ENCODE measurements around the gene B3GNT3. TPM values are rescaled to one million over a fixed set of nuclear protein-coding genes. Genes with fewer than 3 reads are reported as not detected.

The B3GNT3 gene
- total RNA-seq, 1 donor from 2014 or later = 0.36 TPM

- H3K27me3 Mint-ChIP-seq (ENCODE audit: low read depth, unreplicated experiment) = peaks cover 31% of the 10 kb centered on the region
- H3K36me3 ChIP-seq (ENCODE audit: insufficient read depth, low read length) = no peaks in the 10 kb centered on the region
- no peak overlapping the region for H3K27ac ChIP-seq (ENCODE audit: low read depth, low read length)
- no peak for DNase-seq (ENCODE audit: low read depth)
- no peak overlapping the region for H3K4me3 Mint-ChIP-seq (ENCODE audit: unreplicated experiment)
- no peak overlapping the region for H3K4me2 ChIP-seq (ENCODE audit: low read length)
- no peak for TF ChIP-seq EZH2 (IDR thresholded peaks at IDR 0.05; ENCODE audit: insufficient read depth, low read length)
- no peak for TF ChIP-seq CTCF (IDR thresholded peaks at IDR 0.05; ENCODE audit: insufficient read depth, low read depth, low read length)
- no peaks in the 10 kb centered on the region for H3K9me3 ChIP-seq (ENCODE audit: insufficient read depth, low read depth, low read length)
- no peaks in the 10 kb centered on the region for H3K4me1 ChIP-seq (ENCODE audit: insufficient read depth, low read length)
- H4K20me1 ChIP-seq (ENCODE audit: insufficient read depth, low read length) = no peaks in the 10 kb centered on the region
- no peaks in the 10 kb centered on the region for H3K36me3 Mint-ChIP-seq (ENCODE audit: low read depth, unreplicated experiment)
- no peak overlapping the region for H3K27ac Mint-ChIP-seq (ENCODE audit: unreplicated experiment)
- no peak for FAIRE-seq
- H3K9ac ChIP-seq (ENCODE audit: low read length) = no peak overlapping the region
- H3K9me3 Mint-ChIP-seq (ENCODE audit: unreplicated experiment) = peaks cover 3% of the 10 kb centered on the region
- no peaks in the 10 kb centered on the region for H3K79me2 ChIP-seq (ENCODE audit: insufficient read depth, low read length)
- no peaks in the 10 kb centered on the region for H3K4me1 Mint-ChIP-seq (ENCODE audit: low read depth, unreplicated experiment)
- H3K27me3 ChIP-seq (ENCODE audit: insufficient read depth, low read length) = no peaks in the 10 kb centered on the region
- H3K4me3 ChIP-seq (ENCODE audit: insufficient read depth, low read depth, low read length) = no peak overlapping the region
- no peak overlapping the region for H2AFZ ChIP-seq (ENCODE audit: low read depth, low read length)
Observed at GRCh38 chr19:17811681-17812080, 16.7 kb downstream of the B3GNT3 start.

- H3K4me2 ChIP-seq (ENCODE audit: low read length) = no peak overlapping the region
- no peak overlapping the region for H3K27ac Mint-ChIP-seq (ENCODE audit: unreplicated experiment)
- TF ChIP-seq EZH2 (IDR thresholded peaks at IDR 0.05; ENCODE audit: insufficient read depth, low read length) (no peak), CTCF (IDR thresholded peaks at IDR 0.05; ENCODE audit: insufficient read depth, low read depth, low read length) (no peak)
- no peaks in the 10 kb centered on the region for H3K79me2 ChIP-seq (ENCODE audit: insufficient read depth, low read length)
- FAIRE-seq (no peak), DNase-seq (ENCODE audit: low read depth) (no peak)
- no peaks in the 10 kb centered on the region for H3K9me3 ChIP-seq (ENCODE audit: insufficient read depth, low read depth, low read length)
- H3K4me1 Mint-ChIP-seq (ENCODE audit: low read depth, unreplicated experiment) = no peaks in the 10 kb centered on the region
- no peak overlapping the region for H3K4me3 Mint-ChIP-seq (ENCODE audit: unreplicated experiment)
- no peak overlapping the region for H2AFZ ChIP-seq (ENCODE audit: low read depth, low read length)
- H3K9ac ChIP-seq (ENCODE audit: low read length) = no peak overlapping the region
- H4K20me1 ChIP-seq (ENCODE audit: insufficient read depth, low read length) = no peaks in the 10 kb centered on the region
- H3K4me1 ChIP-seq (ENCODE audit: insufficient read depth, low read length) = no peaks in the 10 kb centered on the region
- peaks cover 31% of the 10 kb centered on the region for H3K27me3 Mint-ChIP-seq (ENCODE audit: low read depth, unreplicated experiment)
- H3K9me3 Mint-ChIP-seq (ENCODE audit: unreplicated experiment) = peaks cover 3% of the 10 kb centered on the region
- H3K36me3 ChIP-seq (ENCODE audit: insufficient read depth, low read length) = no peaks in the 10 kb centered on the region
- no peak overlapping the region for H3K4me3 ChIP-seq (ENCODE audit: insufficient read depth, low read depth, low read length)
- H3K27me3 ChIP-seq (ENCODE audit: insufficient read depth, low read length) = no peaks in the 10 kb centered on the region
- H3K27ac ChIP-seq (ENCODE audit: low read depth, low read length) = no peak overlapping the region
- H3K36me3 Mint-ChIP-seq (ENCODE audit: low read depth, unreplicated experiment) = no peaks in the 10 kb centered on the region
Observed at GRCh38 chr19:17812099-17812498, 17.2 kb downstream of the B3GNT3 start.

GRCh38 chr19:17817668-17818363, 22.9 kb downstream of the B3GNT3 start:
- TF ChIP-seq EZH2 (IDR thresholded peaks at IDR 0.05; ENCODE audit: insufficient read depth, low read length) = no peak
- no peak for TF ChIP-seq CTCF (IDR thresholded peaks at IDR 0.05; ENCODE audit: insufficient read depth, low read depth, low read length)
- Histone ChIP-seq H3K4me1 (ENCODE audit: insufficient read depth, low read length) (no peaks in the 10 kb centered on the region), H3K9ac (ENCODE audit: low read length) (no peak overlapping the region), H3K27ac (ENCODE audit: low read depth, low read length) (no peak overlapping the region), H3K4me2 (ENCODE audit: low read length) (no peak overlapping the region), H3K27me3 (ENCODE audit: insufficient read depth, low read length) (no peaks in the 10 kb centered on the region), H3K36me3 (ENCODE audit: insufficient read depth, low read length) (no peaks in the 10 kb centered on the region), H3K79me2 (ENCODE audit: insufficient read depth, low read length) (no peaks in the 10 kb centered on the region), H3K9me3 (ENCODE audit: insufficient read depth, low read depth, low read length) (no peaks in the 10 kb centered on the region), H2AFZ (ENCODE audit: low read depth, low read length) (no peak overlapping the region), H4K20me1 (ENCODE audit: insufficient read depth, low read length) (no peaks in the 10 kb centered on the region), H3K4me3 (ENCODE audit: insufficient read depth, low read depth, low read length) (no peak overlapping the region)
- Mint-ChIP-seq H3K4me1 (ENCODE audit: low read depth, unreplicated experiment) (no peaks in the 10 kb centered on the region), H3K4me3 (ENCODE audit: unreplicated experiment) (no peak overlapping the region), H3K9me3 (ENCODE audit: unreplicated experiment) (peaks cover 3% of the 10 kb centered on the region), H3K27me3 (ENCODE audit: low read depth, unreplicated experiment) (peaks cover 11% of the 10 kb centered on the region), H3K36me3 (ENCODE audit: low read depth, unreplicated experiment) (no peaks in the 10 kb centered on the region), H3K27ac (ENCODE audit: unreplicated experiment) (no peak overlapping the region)
- DNase-seq (ENCODE audit: low read depth) (no peak), FAIRE-seq (no peak)

Data from astrocyte (in vitro differentiated cells and primary cell).